HUES64 (cell line): Measurements from ENCODE around the gene NXN.
"Not testable (repeated sequence)": the region's sequence is repeated elsewhere in the genome, so short reads cannot be mapped to it uniquely, and the experiment has no call there.

ENCODE experiments used
- H3K27ac ChIP-seq: 2 replicates; pipeline ENCODE4 v1.7.0; 2013; ENCODE audit warnings: low read depth, low read length, inconsistent platforms
- H3K27me3 ChIP-seq: 2 replicates; pipeline ENCODE4 v1.6.1; 2013; ENCODE audit warnings: mild to moderate bottlenecking, low read length; ENCODE audit not compliant: insufficient read depth
- H3K36me3 ChIP-seq: 2 replicates; pipeline ENCODE4 v1.6.1; 2013; ENCODE audit warnings: mild to moderate bottlenecking, low read length; ENCODE audit not compliant: insufficient read depth
- H3K4me1 ChIP-seq: 2 replicates; pipeline ENCODE4 v1.6.1; 2013; ENCODE audit warnings: mild to moderate bottlenecking, low read length, moderate library complexity; ENCODE audit not compliant: insufficient read depth
- H3K4me3 ChIP-seq: 2 replicates; pipeline ENCODE4 v1.5.1; 2013; ENCODE audit warnings: mild to moderate bottlenecking, low read length, moderate library complexity
- H3K9ac ChIP-seq: 2 replicates; pipeline ENCODE4 v1.6.1; 2013; ENCODE audit warnings: mild to moderate bottlenecking, low read depth, low read length
- H3K9me3 ChIP-seq: 2 replicates; pipeline ENCODE4 v1.6.1; 2013; ENCODE audit warnings: low read depth, low read length; ENCODE audit not compliant: insufficient read depth
- WGBS: fragments of 150-250, 120-280 bp; methylation state at CpG from one replicate; pipeline ENCODE4 v1.1.7; 2013; ENCODE audit warnings: missing lambda C conversion rate; 5-methylcytosine and 5-hydroxymethylcytosine counted together

Gene NXN

GRCh38 chr17:795276-795675 is 184.3 kb downstream of the NXN start:
- no peaks in the 10 kb centered on the region for H3K27me3 ChIP-seq
- H3K4me3 ChIP-seq, result no peak overlapping the region
- no peak overlapping the region; the same call in 1 of the 2 replicates for H3K27ac ChIP-seq
- H3K9ac ChIP-seq, result peak overlapping the region; percentile 1; the same call in 1 of the 2 replicates
- H3K36me3 ChIP-seq, result peaks cover 36% of the 10 kb centered on the region
- no peaks in the 10 kb centered on the region for H3K9me3 ChIP-seq
- peaks cover 5% of the 10 kb centered on the region; the same call in 1 of the 2 replicates for H3K4me1 ChIP-seq
- WGBS, result 88% methylated on average over 14 of the region's 14 CpGs

- Histone ChIP-seq H3K27me3 (no peaks in the 10 kb centered on the region), H3K27ac (no peak overlapping the region; the same call in 1 of the 2 replicates), H3K4me3 (no peak overlapping the region), H3K9ac (0 out of 2 replicates have a peak overlapping the region, but pooled peaks have one; percentile 1), H3K36me3 (peaks cover 35% of the 10 kb centered on the region), H3K4me1 (peaks cover 5% of the 10 kb centered on the region; the same call in 1 of the 2 replicates), H3K9me3 (no peaks in the 10 kb centered on the region)
- 45% methylated on average over 17 of the region's 18 CpGs for WGBS
These were observed 184.7 kb downstream of the NXN start for GRCh38 chr17:794876-795275.

GRCh38 chr17:792277-792676 is 187.3 kb downstream of the NXN start:
- WGBS, result 91% methylated on average over 9 of the region's 9 CpGs
- H3K4me3 ChIP-seq, result no peak overlapping the region
- H3K27me3 ChIP-seq, result no peaks in the 10 kb centered on the region
- peaks cover 5% of the 10 kb centered on the region; the same call in 1 of the 2 replicates for H3K4me1 ChIP-seq
- no peak overlapping the region for H3K9ac ChIP-seq
- H3K9me3 ChIP-seq, result no peaks in the 10 kb centered on the region
- H3K36me3 ChIP-seq, result peaks cover 53% of the 10 kb centered on the region
- H3K27ac ChIP-seq, result no peak overlapping the region; the same call in 1 of the 2 replicates

GRCh38 chr17:791829-792228 is 187.7 kb downstream of the NXN start:
- 92% methylated on average over 19 of the region's 19 CpGs for WGBS
- Histone ChIP-seq H3K4me3 (no peak overlapping the region), H3K9me3 (no peaks in the 10 kb centered on the region), H3K36me3 (peaks cover 55% of the 10 kb centered on the region), H3K27ac (no peak overlapping the region), H3K4me1 (peaks cover 5% of the 10 kb centered on the region; the same call in 1 of the 2 replicates), H3K27me3 (no peaks in the 10 kb centered on the region), H3K9ac (no peak overlapping the region)

GRCh38 chr17:790874-791247 is 188.7 kb downstream of the NXN start:
- not testable (repeated sequence) for H3K4me1 ChIP-seq, H3K9me3 ChIP-seq, H3K27ac ChIP-seq, H3K27me3 ChIP-seq, H3K9ac ChIP-seq, H3K4me3 ChIP-seq
- peaks cover 51% of the 10 kb centered on the region for H3K36me3 ChIP-seq
- 94% methylated on average over 10 of the region's 12 CpGs for WGBS

- H3K36me3 ChIP-seq, result peaks cover 53% of the 10 kb centered on the region
- H3K27me3 ChIP-seq, H3K4me1 ChIP-seq, H3K4me3 ChIP-seq, H3K9me3 ChIP-seq, H3K9ac ChIP-seq: not testable (repeated sequence)
- H3K27ac ChIP-seq, result peak overlapping the region; percentile 52; the same call in 1 of the 2 replicates
- WGBS, result 73% methylated on average over 30 of the region's 38 CpGs
These were observed 189.4 kb downstream of the NXN start for GRCh38 chr17:789931-790873.

GRCh38 chr17:789160-789840 is 190.3 kb downstream of the NXN start:
- Histone ChIP-seq H3K9ac (no peak overlapping the region), H3K4me3 (no peak overlapping the region), H3K4me1 (no peaks in the 10 kb centered on the region), H3K27ac (no peak overlapping the region), H3K36me3 (peaks cover 62% of the 10 kb centered on the region), H3K9me3 (no peaks in the 10 kb centered on the region), H3K27me3 (no peaks in the 10 kb centered on the region)
- 91% methylated on average over 13 of the region's 14 CpGs for WGBS

- Histone ChIP-seq H3K9me3 (no peaks in the 10 kb centered on the region), H3K9ac (no peak overlapping the region), H3K27ac (no peak overlapping the region), H3K4me3 (no peak overlapping the region), H3K4me1 (no peaks in the 10 kb centered on the region; the same call in 1 of the 2 replicates), H3K27me3 (no peaks in the 10 kb centered on the region), H3K36me3 (peaks cover 69% of the 10 kb centered on the region)
- 94% methylated on average over 4 of the region's 4 CpGs for WGBS
These were observed 191.0 kb downstream of the NXN start for GRCh38 chr17:788551-788950.

- WGBS, result 92% methylated on average over 12 of the region's 12 CpGs
- H3K9ac ChIP-seq, result no peak overlapping the region
- no peaks in the 10 kb centered on the region; the same call in 1 of the 2 replicates for H3K4me1 ChIP-seq
- no peaks in the 10 kb centered on the region for H3K9me3 ChIP-seq
- no peak overlapping the region for H3K27ac ChIP-seq
- no peaks in the 10 kb centered on the region for H3K27me3 ChIP-seq
- peaks cover 68% of the 10 kb centered on the region for H3K36me3 ChIP-seq
- no peak overlapping the region for H3K4me3 ChIP-seq
These were observed 191.8 kb downstream of the NXN start for GRCh38 chr17:787641-788221.

GRCh38 chr17:785901-786300 is 193.7 kb downstream of the NXN start:
- H3K4me1 ChIP-seq, H3K4me3 ChIP-seq, H3K27me3 ChIP-seq, H3K27ac ChIP-seq, H3K9me3 ChIP-seq, H3K9ac ChIP-seq: not testable (repeated sequence)
- peaks cover 51% of the 10 kb centered on the region for H3K36me3 ChIP-seq
- WGBS, result 91% methylated on average over 7 of the region's 7 CpGs

GRCh38 chr17:784143-784542 is 195.4 kb downstream of the NXN start:
- WGBS, result 88% methylated on average over 3 of the region's 3 CpGs

More at GRCh38 chr17:784143-784542, 195.4 kb downstream of the NXN start:
- no peak overlapping the region for H3K4me3 ChIP-seq
- no peaks in the 10 kb centered on the region for H3K9me3 ChIP-seq
- no peaks in the 10 kb centered on the region; the same call in 1 of the 2 replicates for H3K4me1 ChIP-seq
- H3K36me3 ChIP-seq, result peaks cover 44% of the 10 kb centered on the region
- H3K9ac ChIP-seq, result no peak overlapping the region
- no peaks in the 10 kb centered on the region for H3K27me3 ChIP-seq
- H3K27ac ChIP-seq, result no peak overlapping the region
